Testis (tissue), 3 donors: ENCODE results near the gene CCL14. TPM values are rescaled to one million over a fixed set of nuclear protein-coding genes. Genes with fewer than 3 reads are reported as not detected.

ENCODE experiments used
- DNase-seq: peaks from one replicate; pipeline ENCODE4 v3.0.0-alpha.2; 2019
- H3K27ac ChIP-seq, 2 donors: fragments of 200-600 bp; sonication (generic); one replicate each; pipeline ENCODE4 v1.5.1; 2019
- H3K27me3 ChIP-seq: fragments of 200-600 bp; sonication (generic); one replicate; pipeline ENCODE4 v1.5.1; 2019
- H3K36me3 ChIP-seq: fragments of 200-600 bp; sonication (generic); one replicate; pipeline ENCODE4 v1.5.1; 2017; ENCODE audit warnings: low read depth; ENCODE audit errors: missing control alignments
- H3K4me1 ChIP-seq: fragments of 200-600 bp; sonication (generic); one replicate; pipeline ENCODE4 v1.5.1; 2019
- H3K4me3 ChIP-seq, 2 donors: fragments of 200-600 bp; sonication (generic); one replicate each; pipeline ENCODE4 v1.5.1; 2017 to 2019
- H3K9me3 ChIP-seq: fragments of 200-600 bp; sonication (generic); one replicate; pipeline ENCODE4 v1.5.1; 2017
- CTCF ChIP-seq, 3 experiments: fragments of 450-650 bp in 2 of 3; fragments of 200-600 bp in 1 of 3; sonication (generic) in 1 of 3; IDR thresholded peaks; one replicate each; pipeline ENCODE4 v1.5.1; 2016 to 2019; ENCODE audit warnings: antibody characterized with exemption in 3 of 3, mild to moderate bottlenecking in 2 of 3, moderate library complexity in 1 of 3
- POLR2A ChIP-seq: fragments of 450-650 bp; IDR thresholded peaks from one replicate; pipeline ENCODE4 v1.6.1; 2017; ENCODE audit warnings: antibody characterized with exemption, mild to moderate bottlenecking, moderate library complexity
- WGBS, 2 donors: methylation state at CpG; one replicate each; pipeline ENCODE4 v1.1.5; 2018; 5-methylcytosine and 5-hydroxymethylcytosine counted together
- intact Hi-C: fragments of 100-400 bp; cut with DNase I; formaldehyde crosslinking; loops from one replicate; pipeline ENCODE4 v1.15.1; 2023; ENCODE audit warnings: low total_unique reads
- polyA plus RNA-seq: library from polyadenylated mRNA; stranded (reverse); fragments of 350-450 nt; fragmentation: Illumina TruSeq; extraction: RNeasy Lipid Tissue Mini Kit (QIAGEN cat#74804); gene quantifications from one replicate; pipeline ENCODE4 v1.2.3, GENCODE V29; 2014; ENCODE audit warnings: low read depth, low replicate concordance; ENCODE audit not compliant: insufficient read depth
- total RNA-seq, 2 donors: library from RNA; depleted of rRNA; stranded (reverse); fragments of >200 nt; gene quantifications; one replicate each; pipeline ENCODE4 v1.2.3, GENCODE V29; 2016

Gene CCL14
- total and polyA plus RNA-seq, 3 donors from 2014 or later = 11.4 to 57.5 (median 12.3) TPM

- Histone ChIP-seq H3K4me1 (no peaks in the 10 kb centered on the region), H3K27me3 (no peaks in the 10 kb centered on the region), H3K36me3 (no peaks in the 10 kb centered on the region), H3K27ac (no peak overlapping the region), H3K9me3 (no peaks in the 10 kb centered on the region), H3K4me3 (no peak overlapping the region)
- WGBS, 2 donors = 71 to 84% methylated on average over 6 of the region's 6 CpGs
- no peak for DNase-seq
- intact Hi-C loops = no loop called here
- TF ChIP-seq CTCF (IDR thresholded peaks at IDR 0.05) (no peak), POLR2A (no peak)
Measured at GRCh38 chr17:36001862-36002603, 15.5 kb upstream of the CCL14 start.

- H3K27me3 ChIP-seq = no peaks in the 10 kb centered on the region
- 59 to 77% methylated on average over 3 to 6 of the region's 6 CpGs for WGBS, 2 donors
- H3K9me3 ChIP-seq = no peaks in the 10 kb centered on the region
- intact Hi-C loops = no loop called here
- no peak within 1 kb of the TSS for H3K4me3 ChIP-seq
- no peak within 1 kb of the TSS for H3K27ac ChIP-seq
- no peak for TF ChIP-seq POLR2A
- no peak for TF ChIP-seq CTCF (IDR thresholded peaks at IDR 0.05)
- no peaks in the 10 kb centered on the region for H3K4me1 ChIP-seq
- H3K36me3 ChIP-seq = no peaks in the 10 kb centered on the region
- DNase-seq = no peak
Measured at GRCh38 chr17:36001110-36001771, 14.7 kb upstream of the CCL14 start, which contains the start of gene CCL15. CCL15 (minus strand) TSS chr17:36001553; CDS start chr17:36001492, 61 bp downstream.

GRCh38 chr17:36000732-36001109 is 14.2 kb upstream of the CCL14 start:
- intact Hi-C loops = no loop called here

GRCh38 chr17:35998756-35999155 is 12.2 kb upstream of the CCL14 start:
- Histone ChIP-seq H3K4me3 (no peak overlapping the region), H3K27ac (no peak overlapping the region), H3K4me1 (no peaks in the 10 kb centered on the region), H3K36me3 (no peaks in the 10 kb centered on the region), H3K9me3 (no peaks in the 10 kb centered on the region), H3K27me3 (no peaks in the 10 kb centered on the region)
- intact Hi-C loops = no loop called here
- WGBS, 2 donors = 87 to 100% methylated on average over 1 of the region's 1 CpG
- no peak for DNase-seq
- TF ChIP-seq CTCF (IDR thresholded peaks at IDR 0.05) (no peak), POLR2A (no peak)

More at GRCh38 chr17:36000732-36001109, 14.2 kb upstream of the CCL14 start:
- Histone ChIP-seq H3K9me3 (no peaks in the 10 kb centered on the region), H3K36me3 (no peaks in the 10 kb centered on the region), H3K27ac (no peak overlapping the region), H3K4me3 (no peak overlapping the region), H3K4me1 (no peaks in the 10 kb centered on the region), H3K27me3 (no peaks in the 10 kb centered on the region)
- TF ChIP-seq CTCF (IDR thresholded peaks at IDR 0.05) = no peak
- no peak for TF ChIP-seq POLR2A
- DNase-seq = no peak
- 71 to 82% methylated on average over 6 of the region's 6 CpGs for WGBS, 2 donors
